ENCODE data around the gene REPS2. TPM values are rescaled to one million over a fixed set of nuclear protein-coding genes. Genes with fewer than 3 reads are reported as not detected.

Gene REPS2
- 1.6 and 3.8 TPM in 2 replicates for total RNA-seq

GRCh38 chrX:16946361-16946964, at the start of gene REPS2:
Gene REPS2 (plus strand): TSS chrX:16946658. CDS start chrX:16946862, 204 bp downstream.

Other genes starting within 250 kb of the REPS2 start
- 6.0 and 10.0 TPM in 2 replicates for gene CTPS2, start 234.0 kb upstream of the REPS2 start, total RNA-seq
- gene SYAP1, start 227.0 kb upstream of the REPS2 start, total RNA-seq, result 23.5 and 30.8 TPM in 2 replicates
- gene TXLNG, start 160.2 kb upstream of the REPS2 start, total RNA-seq, result 7.1 and 11.2 TPM in 2 replicates
- gene RBBP7, start 76.3 kb upstream of the REPS2 start, total RNA-seq, result 88.3 and 98.8 TPM in 2 replicates